Natural killer cell treated with Interleukin-12 subunit alpha and Interleukin-12 subunit beta and Interleukin-15 and Interleukin-18, amount 100 ng/mL, for 72 hours (primary cell): ENCODE results near the gene CDH11. TPM values are rescaled to one million over a fixed set of nuclear protein-coding genes. Genes with fewer than 3 reads are reported as not detected.

Experiments used
- ATAC-seq, 2 donors: fragments of 150-1000 bp; cut with Tn5 transposase in 1 of 2; sonication (Bioruptor Pico), chemical (Tn5 transposase) in 1 of 2; 2 replicates each; pipeline ENCODE4 v1.10.0; 2021
- DNase-seq: peaks from one replicate; pipeline ENCODE4 v3.0.0; 2022; ENCODE audit warnings: low spot score
- H3K27ac Mint-ChIP-seq, 2 donors: 1 replicate in 1 of 2; 2 replicates in 1 of 2; pipeline ENCODE4 v1.8.0; 2022; ENCODE audit warnings: mixed read lengths in 2 of 2, mild to moderate bottlenecking in 1 of 2, moderate library complexity in 1 of 2
- H3K27me3 Mint-ChIP-seq, 2 donors: 1 replicate in 1 of 2; 2 replicates in 1 of 2; pipeline ENCODE4 v1.8.0; 2022; ENCODE audit warnings: mixed read lengths in 2 of 2
- H3K36me3 Mint-ChIP-seq: one replicate; pipeline ENCODE4 v1.8.0; 2022; ENCODE audit warnings: mixed read lengths
- H3K4me1 Mint-ChIP-seq, 2 donors: 1 replicate in 1 of 2; 2 replicates in 1 of 2; pipeline ENCODE4 v1.8.0; 2022; ENCODE audit warnings: low read depth in 2 of 2, mixed read lengths in 2 of 2, mild to moderate bottlenecking in 1 of 2
- H3K4me3 Mint-ChIP-seq: one replicate; pipeline ENCODE4 v1.8.0; 2022; ENCODE audit warnings: mixed read lengths
- H3K9me3 Mint-ChIP-seq: 2 replicates; pipeline ENCODE4 v1.8.0; 2022; ENCODE audit warnings: mixed read lengths
- total RNA-seq, 2 donors: library from RNA; stranded (reverse); gene quantifications; one replicate each; pipeline ENCODE4 v1.2.3, GENCODE V29; 2022

CDH11 gene
- total RNA-seq, 2 donors from 2014 or later: not detected

DNA sequence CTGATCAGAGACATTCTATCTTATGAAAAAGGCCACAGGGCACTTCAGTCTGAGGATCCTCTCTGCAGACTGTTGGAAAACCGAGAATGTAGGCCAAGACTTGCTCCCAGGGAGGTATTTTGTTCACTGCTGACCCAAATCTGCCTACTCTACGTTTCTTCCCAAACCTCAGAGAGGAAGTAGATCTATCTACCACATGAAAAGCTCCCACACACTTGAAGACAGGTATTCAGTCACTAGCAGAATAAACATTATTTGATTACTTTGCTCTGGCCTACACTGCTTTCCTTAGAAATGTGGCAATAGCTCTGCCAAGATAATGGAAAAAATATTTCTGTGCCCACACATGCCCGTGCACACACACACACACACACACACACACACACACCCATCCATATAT, 164.6 kb downstream of the CDH11 start:
- ATAC-seq: no peak
- Mint-ChIP-seq H3K27me3 (no peaks in the 10 kb centered on the region), H3K9me3 (peaks cover 8% of the 10 kb centered on the region), H3K36me3 (no peaks in the 10 kb centered on the region), H3K4me1 (no peaks in the 10 kb centered on the region), H3K4me3 (no peak overlapping the region), H3K27ac (no peak overlapping the region)
- DNase-seq: no peak

DNA sequence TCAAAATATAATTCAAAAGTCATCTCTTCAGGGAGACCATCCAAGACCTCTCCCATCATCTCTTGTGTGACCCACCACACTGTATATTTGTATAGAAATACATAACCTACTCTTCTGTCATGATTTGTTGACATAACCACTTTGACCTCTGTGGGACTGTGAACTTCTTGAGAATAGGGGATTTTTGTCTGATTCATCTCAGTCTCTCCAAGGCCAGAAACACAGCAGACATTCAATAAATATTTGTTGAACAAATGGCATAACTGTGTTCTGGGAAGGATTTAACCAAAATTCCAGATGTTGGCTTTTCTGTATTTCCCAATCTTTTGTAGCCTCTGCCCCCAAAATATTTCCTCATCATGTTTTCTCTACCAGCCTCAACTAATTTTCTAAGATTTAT, 169.7 kb downstream of the CDH11 start:
- H3K4me3 Mint-ChIP-seq: no peak overlapping the region

DNA sequence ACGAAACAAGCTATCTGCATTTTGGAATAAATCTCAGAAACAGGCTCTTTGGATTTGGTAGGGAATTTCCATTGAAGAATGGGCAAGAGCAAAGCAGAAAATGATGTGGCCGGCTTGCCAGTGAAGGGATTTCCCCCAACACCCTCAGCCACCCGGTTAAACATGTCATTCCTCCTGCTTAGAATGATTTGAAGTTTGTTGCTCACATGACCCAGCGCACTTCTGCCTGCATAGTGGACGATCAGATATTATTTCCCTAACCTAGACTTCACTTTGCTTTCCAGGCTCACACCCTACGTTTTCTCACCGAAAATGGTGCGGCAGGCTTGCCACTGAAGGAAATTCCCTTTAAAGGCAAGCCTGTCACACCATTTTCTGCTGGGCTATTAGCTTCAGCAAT, 170.7 kb downstream of the CDH11 start:
- H3K36me3 Mint-ChIP-seq: no peaks in the 10 kb centered on the region
- no peak overlapping the region for H3K27ac Mint-ChIP-seq
- H3K9me3 Mint-ChIP-seq: peaks cover 17% of the 10 kb centered on the region
- H3K27me3 Mint-ChIP-seq: no peaks in the 10 kb centered on the region
- ATAC-seq (no peak), DNase-seq (no peak)
- no peaks in the 10 kb centered on the region for H3K4me1 Mint-ChIP-seq
- no peak overlapping the region for H3K4me3 Mint-ChIP-seq

More for the DNA sequence above, 169.7 kb downstream of the CDH11 start:
- no peak for ATAC-seq
- no peaks in the 10 kb centered on the region for H3K36me3 Mint-ChIP-seq
- H3K4me1 Mint-ChIP-seq: no peaks in the 10 kb centered on the region
- no peak for DNase-seq
- H3K27ac Mint-ChIP-seq: no peak overlapping the region
- no peaks in the 10 kb centered on the region for H3K27me3 Mint-ChIP-seq
- H3K9me3 Mint-ChIP-seq: peaks cover 17% of the 10 kb centered on the region

DNA sequence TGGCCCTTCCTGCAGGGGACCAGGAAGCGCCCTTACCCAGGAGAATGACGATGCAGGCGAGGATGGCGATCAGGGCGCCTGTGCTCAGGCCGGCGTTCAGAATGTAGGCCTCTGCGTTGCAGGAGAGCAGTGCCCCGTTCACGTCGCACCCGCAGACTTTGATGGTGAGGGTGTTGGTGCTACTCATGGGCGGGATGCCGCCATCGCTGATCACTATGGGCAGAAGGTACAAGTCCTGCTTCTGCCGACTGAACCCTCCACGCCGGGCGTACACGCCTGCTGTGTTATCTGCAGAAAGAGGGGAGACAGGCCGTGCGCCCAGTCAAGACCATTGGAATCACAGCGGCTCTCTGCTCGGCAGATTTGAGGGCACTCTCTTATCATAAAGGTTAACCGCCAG, 171.1 kb downstream of the CDH11 start:
- Mint-ChIP-seq H3K9me3 (peaks cover 17% of the 10 kb centered on the region), H3K27ac (no peak overlapping the region), H3K27me3 (no peaks in the 10 kb centered on the region), H3K4me1 (no peaks in the 10 kb centered on the region), H3K36me3 (no peaks in the 10 kb centered on the region), H3K4me3 (no peak overlapping the region)
- no peak for ATAC-seq
- DNase-seq: no peak

DNA sequence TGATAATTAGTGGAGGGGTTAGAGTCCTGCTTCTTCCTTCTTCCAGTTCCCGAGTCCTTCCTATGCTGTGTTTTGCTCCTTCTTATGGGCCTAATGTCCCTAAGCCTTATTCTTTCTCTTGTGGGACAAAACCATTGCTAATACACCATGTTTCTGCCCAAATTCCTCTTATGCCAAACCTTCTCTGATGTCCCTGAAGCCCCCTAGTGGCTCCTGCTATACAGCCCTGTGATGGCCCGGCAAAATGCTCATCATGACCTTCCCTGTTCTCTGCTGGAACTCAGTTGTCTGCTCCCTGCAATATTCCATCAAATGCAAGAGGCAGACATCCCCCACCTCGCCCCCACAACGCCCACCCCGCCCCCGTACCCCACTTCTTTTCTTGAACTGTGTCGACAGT, 171.6 kb downstream of the CDH11 start:
- no peaks in the 10 kb centered on the region for H3K27me3 Mint-ChIP-seq
- no peak for ATAC-seq
- H3K9me3 Mint-ChIP-seq: peaks cover 17% of the 10 kb centered on the region
- DNase-seq: no peak
- H3K36me3 Mint-ChIP-seq: no peaks in the 10 kb centered on the region
- H3K27ac Mint-ChIP-seq: no peak overlapping the region
- no peaks in the 10 kb centered on the region for H3K4me1 Mint-ChIP-seq
- no peak overlapping the region for H3K4me3 Mint-ChIP-seq

DNA sequence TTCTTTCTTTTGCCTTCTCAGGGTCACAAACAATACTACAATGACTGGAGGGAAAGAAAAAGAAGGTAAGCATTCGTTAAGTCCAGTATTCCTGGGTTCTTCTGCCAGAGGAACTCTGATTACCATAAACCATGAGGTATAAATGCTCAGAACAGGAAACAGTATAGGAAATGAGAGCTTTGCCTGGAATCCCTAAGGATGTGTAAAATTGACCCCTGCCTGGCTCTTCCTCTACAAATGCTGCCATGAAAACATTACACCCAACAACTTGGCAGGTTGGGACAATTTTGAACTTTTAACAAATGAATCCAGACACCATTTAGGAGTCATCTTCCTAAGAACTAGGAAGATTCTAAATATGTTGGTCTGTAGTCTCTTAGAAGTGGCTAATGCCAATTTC, 173.8 kb downstream of the CDH11 start:
- Mint-ChIP-seq H3K9me3 (peaks cover 31% of the 10 kb centered on the region), H3K4me3 (no peak overlapping the region), H3K27me3 (no peaks in the 10 kb centered on the region), H3K36me3 (no peaks in the 10 kb centered on the region), H3K27ac (no peak overlapping the region), H3K4me1 (no peaks in the 10 kb centered on the region)
- no peak for ATAC-seq
- no peak for DNase-seq

DNA sequence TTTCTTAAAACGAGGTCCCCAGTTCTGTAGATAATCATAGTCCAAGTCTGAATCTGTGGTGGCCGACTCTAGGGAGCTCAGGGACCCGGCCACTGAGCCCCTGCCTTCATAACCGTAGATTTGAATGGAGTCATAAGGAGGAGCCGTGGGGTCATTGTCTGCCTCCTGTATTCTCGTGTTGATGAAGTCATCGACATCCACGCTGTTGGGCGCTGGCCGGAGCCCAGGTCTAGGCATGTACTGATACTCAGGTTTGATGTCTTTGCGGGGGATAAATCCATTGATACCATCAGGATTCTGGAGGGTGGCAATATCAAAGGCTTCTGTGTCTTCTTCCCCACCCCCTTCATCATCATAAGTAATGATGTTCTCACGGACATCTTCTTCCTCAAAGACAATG, 174.2 kb downstream of the CDH11 start:
- Mint-ChIP-seq H3K27ac (no peak overlapping the region), H3K36me3 (no peaks in the 10 kb centered on the region), H3K9me3 (peaks cover 31% of the 10 kb centered on the region), H3K4me3 (no peak overlapping the region), H3K4me1 (no peaks in the 10 kb centered on the region), H3K27me3 (no peaks in the 10 kb centered on the region)
- no peak for DNase-seq
- no peak for ATAC-seq

DNA sequence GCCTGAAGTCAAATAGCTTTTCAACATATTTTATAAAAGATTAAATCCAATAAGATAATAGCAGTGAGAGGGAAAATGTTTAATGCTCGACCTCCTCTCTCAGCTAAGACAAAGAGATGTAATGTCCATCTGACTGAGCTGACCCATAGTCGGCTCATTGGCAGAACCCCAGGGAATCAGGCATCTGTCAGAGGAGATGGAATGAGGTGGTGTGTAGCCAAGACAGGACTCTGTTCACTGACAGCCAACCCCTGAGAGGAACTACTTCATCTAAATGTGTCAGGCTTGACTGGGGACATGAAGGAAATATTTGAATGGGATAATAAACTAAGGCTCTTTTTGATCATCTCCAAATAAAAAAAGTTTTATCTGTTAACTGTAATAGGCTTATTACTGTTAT, 188.0 kb downstream of the CDH11 start:
- no peak overlapping the region for H3K4me3 Mint-ChIP-seq
- H3K27ac Mint-ChIP-seq: no peak overlapping the region
- no peak for ATAC-seq
- H3K27me3 Mint-ChIP-seq: no peaks in the 10 kb centered on the region
- no peak for DNase-seq
- no peaks in the 10 kb centered on the region for H3K4me1 Mint-ChIP-seq
- no peaks in the 10 kb centered on the region for H3K36me3 Mint-ChIP-seq
- H3K9me3 Mint-ChIP-seq: peaks cover 10% of the 10 kb centered on the region

DNA sequence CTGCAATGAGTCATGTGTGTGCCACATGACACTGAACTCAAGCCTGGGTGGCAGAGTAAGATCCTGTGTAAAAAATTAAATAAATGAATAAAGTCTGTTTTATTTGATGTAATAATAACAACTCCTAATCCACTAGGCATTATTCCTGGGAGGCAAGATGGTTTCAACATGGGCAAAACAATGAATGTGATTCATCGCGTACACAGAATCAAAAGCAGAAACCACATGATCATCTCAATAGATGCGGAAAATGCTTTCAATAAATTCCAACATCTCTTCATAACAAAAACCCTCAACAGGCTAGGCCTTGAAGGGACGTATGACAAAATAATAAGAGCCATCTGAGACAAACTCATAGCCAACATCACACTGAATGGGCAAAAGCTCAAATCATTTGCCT, 195.4 kb downstream of the CDH11 start:
- H3K9me3 Mint-ChIP-seq: peaks cover 10% of the 10 kb centered on the region
- H3K36me3 Mint-ChIP-seq: no peaks in the 10 kb centered on the region
- H3K4me3 Mint-ChIP-seq: no peak overlapping the region
- no peak overlapping the region for H3K27ac Mint-ChIP-seq
- DNase-seq (no peak), ATAC-seq (no peak)
- no peaks in the 10 kb centered on the region for H3K27me3 Mint-ChIP-seq
- no peaks in the 10 kb centered on the region for H3K4me1 Mint-ChIP-seq

DNA sequence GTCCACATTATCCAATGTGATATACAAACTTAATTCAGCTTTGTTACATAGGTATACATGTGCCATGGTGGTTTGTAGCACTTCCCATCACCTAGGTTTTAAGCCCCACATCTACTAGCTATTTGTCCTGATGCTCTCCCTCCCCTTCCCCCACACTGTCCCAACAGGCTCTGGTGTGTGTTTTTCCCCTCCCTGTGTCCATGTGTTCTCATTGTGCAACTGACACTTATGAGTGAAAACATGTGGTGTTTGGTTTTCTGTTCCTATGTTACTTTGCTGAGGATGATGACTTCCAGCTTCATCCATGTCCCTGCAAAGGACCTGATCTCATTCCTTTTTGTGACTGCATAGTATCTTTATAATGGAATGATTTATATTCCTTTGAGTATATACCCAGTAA, 196.7 kb downstream of the CDH11 start:
- no peaks in the 10 kb centered on the region for H3K27me3 Mint-ChIP-seq
- H3K36me3 Mint-ChIP-seq: no peaks in the 10 kb centered on the region
- H3K4me1 Mint-ChIP-seq: no peaks in the 10 kb centered on the region
- no peak for DNase-seq
- peaks cover 8% of the 10 kb centered on the region for H3K9me3 Mint-ChIP-seq
- H3K27ac Mint-ChIP-seq: no peak overlapping the region
- no peak for ATAC-seq
- H3K4me3 Mint-ChIP-seq: no peak overlapping the region

DNA sequence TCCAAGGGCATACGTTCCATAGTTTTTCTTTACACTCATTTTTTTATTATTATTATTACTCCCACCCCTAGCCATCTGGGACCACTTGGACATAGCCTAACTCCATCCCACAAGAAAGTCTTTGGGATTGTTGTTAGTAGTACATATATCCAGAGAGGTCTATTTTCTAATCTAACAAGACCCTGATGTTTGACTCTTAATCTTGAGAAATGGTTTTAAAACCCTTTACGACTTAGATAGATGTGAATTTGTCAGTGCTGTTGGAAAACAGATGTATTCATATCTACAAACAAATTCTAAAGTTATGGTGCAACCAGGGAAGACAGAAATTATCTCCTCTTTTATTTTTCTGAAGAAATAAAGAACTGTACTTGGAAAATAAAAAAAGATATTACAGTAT, 197.8 kb downstream of the CDH11 start:
- Mint-ChIP-seq H3K9me3 (peaks cover 10% of the 10 kb centered on the region), H3K36me3 (no peaks in the 10 kb centered on the region), H3K27me3 (no peaks in the 10 kb centered on the region), H3K4me1 (no peaks in the 10 kb centered on the region), H3K27ac (no peak overlapping the region), H3K4me3 (no peak overlapping the region)
- no peak for DNase-seq
- no peak for ATAC-seq

DNA sequence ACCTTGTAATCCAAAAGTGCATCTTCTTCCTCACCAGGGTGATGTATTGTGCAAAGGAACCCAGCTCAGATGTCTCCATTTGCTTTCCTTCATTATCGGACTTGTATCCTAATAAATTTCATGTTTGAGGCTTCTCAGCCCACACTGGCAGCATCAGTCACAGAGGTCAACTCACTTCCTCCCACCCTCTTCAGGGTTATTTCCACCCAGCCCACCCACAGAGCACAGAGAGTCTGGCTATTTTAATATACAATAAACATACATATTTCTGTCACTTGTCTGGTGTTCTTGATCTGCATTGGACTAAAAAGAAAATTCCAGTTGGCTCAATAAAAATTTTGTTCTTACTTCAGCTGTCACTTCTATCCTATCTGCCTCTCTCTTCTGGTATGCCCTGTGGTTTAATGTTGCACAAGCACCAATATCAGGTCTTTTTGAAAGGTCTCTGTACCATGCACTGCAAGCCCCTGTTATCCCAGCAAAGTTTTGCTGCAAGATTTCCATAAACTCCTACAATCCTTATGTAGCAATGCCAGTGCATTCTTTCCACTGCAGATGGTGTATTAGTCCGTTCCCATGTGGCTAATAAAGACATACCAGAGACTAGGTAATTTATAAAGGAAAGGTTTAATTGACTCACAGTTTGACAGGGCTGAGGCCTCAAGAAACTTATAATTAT, 201.8 kb downstream of the CDH11 start:
- Mint-ChIP-seq H3K36me3 (no peaks in the 10 kb centered on the region), H3K27ac (no peak overlapping the region)
- no peak for ATAC-seq

DNA sequence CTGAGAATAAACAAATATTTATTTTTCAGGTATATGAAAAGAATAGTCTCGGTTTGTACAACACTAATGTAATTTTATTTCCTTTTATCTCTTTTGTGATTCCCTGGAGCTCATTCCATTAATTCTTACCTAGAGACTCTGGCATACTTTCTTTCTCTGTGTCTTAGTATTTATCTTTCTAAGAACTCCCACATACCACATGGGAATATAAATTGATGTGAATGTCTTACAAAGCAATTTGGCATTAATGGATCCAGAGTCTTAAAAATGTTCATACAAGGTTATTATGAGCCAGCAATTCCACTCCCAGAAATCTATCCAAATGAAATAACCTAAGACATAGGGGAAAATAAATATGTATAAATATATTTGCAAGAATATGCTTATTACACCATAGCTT, 202.7 kb downstream of the CDH11 start:
- Mint-ChIP-seq H3K9me3 (peaks cover 24% of the 10 kb centered on the region), H3K4me3 (no peak overlapping the region), H3K27ac (no peak overlapping the region), H3K27me3 (no peaks in the 10 kb centered on the region), H3K4me1 (no peaks in the 10 kb centered on the region), H3K36me3 (no peaks in the 10 kb centered on the region)
- DNase-seq (no peak), ATAC-seq (no peak)

More for the DNA sequence above, 201.8 kb downstream of the CDH11 start:
- peaks cover 24% of the 10 kb centered on the region for H3K9me3 Mint-ChIP-seq
- H3K4me3 Mint-ChIP-seq: no peak overlapping the region
- no peak for DNase-seq
- no peaks in the 10 kb centered on the region for H3K4me1 Mint-ChIP-seq
- no peaks in the 10 kb centered on the region for H3K27me3 Mint-ChIP-seq

DNA sequence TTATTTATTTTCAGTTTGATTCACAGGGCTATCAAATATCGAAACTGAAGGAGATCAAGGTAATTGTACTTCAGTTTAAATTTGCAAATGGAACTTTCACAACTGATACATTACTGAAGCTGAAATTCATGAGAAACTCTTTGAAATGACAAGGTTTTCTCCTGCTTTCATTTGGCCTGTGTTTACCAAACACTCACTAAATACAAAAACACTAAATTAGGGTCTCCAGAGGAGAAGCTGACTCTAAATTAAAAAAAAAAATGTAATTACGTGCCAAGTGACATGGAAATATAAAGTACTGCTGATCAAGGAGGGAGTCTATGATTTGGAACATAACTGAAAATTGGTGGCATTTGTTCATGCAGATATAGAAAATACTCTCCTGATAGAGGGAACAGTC, 205.8 kb downstream of the CDH11 start:
- H3K9me3 Mint-ChIP-seq: peaks cover 20% of the 10 kb centered on the region
- H3K36me3 Mint-ChIP-seq: no peaks in the 10 kb centered on the region
- H3K4me3 Mint-ChIP-seq: no peak overlapping the region
- H3K4me1 Mint-ChIP-seq: no peaks in the 10 kb centered on the region
- DNase-seq: no peak
- ATAC-seq: no peak
- no peak overlapping the region for H3K27ac Mint-ChIP-seq
- no peaks in the 10 kb centered on the region for H3K27me3 Mint-ChIP-seq

DNA sequence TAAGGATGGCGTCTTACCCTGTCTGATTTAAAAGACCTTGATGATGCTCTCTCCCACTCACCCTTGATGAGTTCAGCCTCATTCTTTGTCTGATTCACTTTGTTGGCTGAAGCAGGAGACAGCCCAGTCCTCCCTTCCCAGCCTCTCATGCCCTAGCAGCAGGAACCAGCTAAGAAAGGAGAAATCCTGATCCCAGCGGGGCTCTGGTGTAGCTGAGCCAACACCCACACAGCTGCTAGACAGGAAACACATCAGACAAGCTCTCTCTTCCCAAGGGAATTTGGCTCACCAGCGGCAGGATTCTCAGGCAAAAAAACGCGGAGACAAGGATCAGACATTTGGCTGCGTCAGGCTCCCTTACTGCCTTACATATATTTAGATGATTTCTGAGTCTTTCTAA, 211.5 kb downstream of the CDH11 start:
- Mint-ChIP-seq H3K27me3 (no peaks in the 10 kb centered on the region), H3K27ac (no peak overlapping the region), H3K4me3 (no peak overlapping the region), H3K4me1 (no peaks in the 10 kb centered on the region), H3K36me3 (peaks cover 4% of the 10 kb centered on the region), H3K9me3 (peaks cover 9% of the 10 kb centered on the region)
- DNase-seq (no peak), ATAC-seq (no peak)
